ENCODE measurements around the gene SARS1. TPM values are rescaled to one million over a fixed set of nuclear protein-coding genes. Genes with fewer than 3 reads are reported as not detected.
A peak's percentile ranks its signal among the peaks of the same experiment; 100 is the strongest.

Gene SARS1
- total and polyA plus RNA-seq, 2 experiments from 2014 or later: 353 to 365 TPM

DNA sequence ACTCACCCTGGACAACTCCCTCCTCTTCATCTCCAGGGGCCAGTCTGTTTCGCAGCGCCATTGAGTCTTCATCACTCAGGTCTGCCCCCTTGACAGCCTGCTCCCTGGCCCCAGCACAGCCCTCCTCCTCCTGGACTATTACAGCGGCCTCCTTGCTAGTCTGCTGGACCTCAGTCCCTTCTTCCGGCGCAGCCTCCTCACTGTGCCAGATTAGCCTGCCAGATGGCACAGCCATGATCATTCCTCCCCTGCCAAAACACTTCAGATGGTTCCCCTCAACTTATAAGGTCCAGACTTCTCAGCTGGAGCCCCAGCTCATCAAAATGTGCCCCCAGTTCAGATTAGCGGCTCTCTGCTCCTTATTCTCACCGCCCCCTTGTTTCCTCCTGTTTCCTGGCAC lies 28.7 kb downstream of the SARS1 start:
- Histone ChIP-seq H3K4me2 (ENCODE audit: unreplicated experiment) (peak overlapping the region; percentile 4), H3K9me2 (ENCODE audit: insufficient read depth) (no peaks in the 10 kb centered on the region), H3K27me3 (replicated peaks; ENCODE audit: insufficient read depth) (no peaks in the 10 kb centered on the region), H2AFZ (no peak overlapping the region), H3K4me3 (no peak overlapping the region), H4K20me1 (ENCODE audit: insufficient read depth) (no peaks in the 10 kb centered on the region), H3K79me2 (ENCODE audit: insufficient read depth) (no peaks in the 10 kb centered on the region), H3K9me3 (ENCODE audit: low read depth) (no peaks in the 10 kb centered on the region), H3K27ac (no peak overlapping the region), H3K4me1 (ENCODE audit: insufficient read depth) (peaks cover 30% of the 10 kb centered on the region), H3K9ac (no peak overlapping the region), H3F3A (ENCODE audit: insufficient read depth) (peaks cover 42% of the 10 kb centered on the region), H3K36me3 (ENCODE audit: low read depth) (peaks cover 19% of the 10 kb centered on the region)
- no peak for TF ChIP-seq EZH2phosphoT487 (IDR thresholded peaks at IDR 0.05; ENCODE audit: insufficient read depth, low read depth)
- no peak for TF ChIP-seq EZH2 (IDR thresholded peaks at IDR 0.05; ENCODE audit: insufficient read depth, poor library complexity, severe bottlenecking)
- in situ Hi-C loops (cut with MboI): no loop called here
- WGBS, 2 experiments (ENCODE audit: low coverage in 1 of 2, low lambda C conversion rate in 2 of 2, missing lambda C conversion rate in 2 of 2): 34 to 43% methylated on average over 7 of the region's 7 CpGs
- peak; percentile 59 for DNase-seq

DNA sequence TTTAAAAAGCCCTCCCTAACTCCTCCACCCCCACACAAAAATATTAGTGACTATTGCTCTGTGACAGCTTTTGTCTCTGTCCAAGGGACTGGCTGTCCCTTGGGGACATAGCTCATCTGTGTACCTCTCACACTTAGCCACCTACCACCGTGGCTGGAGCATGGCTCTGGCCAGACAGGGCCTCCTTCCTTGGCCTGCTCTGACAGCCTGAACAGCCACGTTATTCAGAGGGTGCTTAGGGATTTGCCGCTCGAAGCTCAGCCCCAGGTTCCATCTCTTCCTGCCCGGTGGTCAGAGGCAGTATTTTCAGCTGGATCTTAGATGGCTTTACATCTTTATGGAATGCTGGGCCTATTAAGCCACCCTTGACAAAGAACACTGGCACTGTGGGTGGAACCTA lies 29.5 kb downstream of the SARS1 start:
- 47% methylated on average over 5 of the region's 5 CpGs for WGBS, 2 experiments (ENCODE audit: low coverage in 1 of 2, low lambda C conversion rate in 2 of 2, missing lambda C conversion rate in 2 of 2)
- Histone ChIP-seq H3K9ac (no peak overlapping the region), H3K4me1 (ENCODE audit: insufficient read depth) (peaks cover 30% of the 10 kb centered on the region), H3K79me2 (ENCODE audit: insufficient read depth) (no peaks in the 10 kb centered on the region), H3K9me2 (ENCODE audit: insufficient read depth) (no peaks in the 10 kb centered on the region), H4K20me1 (ENCODE audit: insufficient read depth) (no peaks in the 10 kb centered on the region), H3K36me3 (ENCODE audit: low read depth) (peaks cover 11% of the 10 kb centered on the region), H3K27ac (no peak overlapping the region), H2AFZ (no peak overlapping the region), H3K9me3 (ENCODE audit: low read depth) (no peaks in the 10 kb centered on the region), H3K4me2 (ENCODE audit: unreplicated experiment) (no peak overlapping the region), H3K4me3 (no peak overlapping the region), H3F3A (ENCODE audit: insufficient read depth) (peaks cover 34% of the 10 kb centered on the region), H3K27me3 (replicated peaks; ENCODE audit: insufficient read depth) (no peaks in the 10 kb centered on the region)
- no peak for DNase-seq
- in situ Hi-C loops (cut with MboI): no loop called here
- TF ChIP-seq EZH2phosphoT487 (IDR thresholded peaks at IDR 0.05; ENCODE audit: insufficient read depth, low read depth): no peak
- no peak for TF ChIP-seq EZH2 (IDR thresholded peaks at IDR 0.05; ENCODE audit: insufficient read depth, poor library complexity, severe bottlenecking)

DNA sequence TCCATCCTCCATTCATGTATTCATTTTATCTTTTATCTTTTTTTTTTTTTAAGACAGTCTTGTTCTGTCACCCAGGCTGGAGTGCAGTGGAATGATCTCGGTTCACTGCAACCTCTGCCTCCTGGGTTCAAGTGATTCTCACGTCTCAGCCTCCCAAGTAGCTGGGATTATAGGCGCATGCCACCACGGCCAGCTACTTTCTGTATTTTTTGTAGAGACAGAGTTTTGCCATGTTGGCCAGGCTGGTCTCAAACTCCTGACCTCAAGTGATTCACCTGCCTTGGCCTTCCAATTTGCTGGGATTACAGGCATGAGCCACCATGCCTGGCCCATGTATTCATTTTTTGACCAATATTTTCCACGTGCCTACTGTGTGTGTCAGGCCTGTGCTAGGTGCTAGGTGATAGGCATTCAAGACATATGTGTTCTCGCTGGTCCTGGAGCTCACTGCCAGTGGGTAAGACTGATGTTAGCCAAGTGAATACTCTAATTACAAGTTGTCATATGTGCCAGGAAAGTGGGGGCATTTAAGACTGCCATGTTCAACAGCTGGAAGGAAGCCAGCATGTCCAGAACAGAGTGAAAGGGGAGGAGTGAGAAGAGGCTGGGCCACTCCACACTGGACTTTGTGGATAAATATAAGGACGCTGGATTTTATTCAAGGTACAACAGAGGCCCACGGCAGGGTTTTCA lies 30.3 kb downstream of the SARS1 start:
- Histone ChIP-seq H3K9ac (no peak overlapping the region), H2AFZ (no peak overlapping the region), H3K4me3 (no peak overlapping the region), H4K20me1 (ENCODE audit: insufficient read depth) (no peaks in the 10 kb centered on the region), H3K4me1 (ENCODE audit: insufficient read depth) (peaks cover 30% of the 10 kb centered on the region), H3K4me2 (ENCODE audit: unreplicated experiment) (no peak overlapping the region), H3F3A (ENCODE audit: insufficient read depth) (peaks cover 26% of the 10 kb centered on the region), H3K27me3 (replicated peaks; ENCODE audit: insufficient read depth) (no peaks in the 10 kb centered on the region), H3K36me3 (ENCODE audit: low read depth) (peaks cover 3% of the 10 kb centered on the region; the same call in 1 of the 2 replicates), H3K27ac (no peak overlapping the region), H3K79me2 (ENCODE audit: insufficient read depth) (no peaks in the 10 kb centered on the region), H3K9me2 (ENCODE audit: insufficient read depth) (no peaks in the 10 kb centered on the region), H3K9me3 (ENCODE audit: low read depth) (no peaks in the 10 kb centered on the region)
- DNase-seq: no peak
- 66 to 74% methylated on average over 8 of the region's 8 CpGs for WGBS, 2 experiments (ENCODE audit: low coverage in 1 of 2, low lambda C conversion rate in 2 of 2, missing lambda C conversion rate in 2 of 2)
- TF ChIP-seq EZH2 (IDR thresholded peaks at IDR 0.05; ENCODE audit: insufficient read depth, poor library complexity, severe bottlenecking): no peak
- TF ChIP-seq EZH2phosphoT487 (IDR thresholded peaks at IDR 0.05; ENCODE audit: insufficient read depth, low read depth): no peak
- in situ Hi-C loops (cut with MboI): no loop called here

- H3K9me3 ChIP-seq (ENCODE audit: low read depth): no peaks in the 10 kb centered on the region
- no peaks in the 10 kb centered on the region for H4K20me1 ChIP-seq (ENCODE audit: insufficient read depth)
- no peaks in the 10 kb centered on the region for H3K9me2 ChIP-seq (ENCODE audit: insufficient read depth)
- H3K79me2 ChIP-seq (ENCODE audit: insufficient read depth): no peaks in the 10 kb centered on the region
- WGBS, 2 experiments (ENCODE audit: low coverage in 1 of 2, low lambda C conversion rate in 2 of 2, missing lambda C conversion rate in 2 of 2): 63 to 67% methylated on average over 7 of the region's 7 CpGs
- H3K4me1 ChIP-seq (ENCODE audit: insufficient read depth): peaks cover 10% of the 10 kb centered on the region; the same call in 1 of the 2 replicates
- 0 out of 2 replicates have a peak, but pooled peaks cover 8% of the 10 kb centered on the region for H3F3A ChIP-seq (ENCODE audit: insufficient read depth)
- no peak for DNase-seq
- H2AFZ ChIP-seq: no peak overlapping the region
- H3K27ac ChIP-seq: no peak overlapping the region
- H3K4me3 ChIP-seq: no peak overlapping the region
- H3K4me2 ChIP-seq (ENCODE audit: unreplicated experiment): no peak overlapping the region
- no peak for TF ChIP-seq EZH2 (IDR thresholded peaks at IDR 0.05; ENCODE audit: insufficient read depth, poor library complexity, severe bottlenecking)
- no peak for TF ChIP-seq EZH2phosphoT487 (IDR thresholded peaks at IDR 0.05; ENCODE audit: insufficient read depth, low read depth)
- H3K9ac ChIP-seq: no peak overlapping the region
- in situ Hi-C loops (cut with MboI): no loop called here
- no peaks in the 10 kb centered on the region for H3K27me3 ChIP-seq (replicated peaks; ENCODE audit: insufficient read depth)
- H3K36me3 ChIP-seq (ENCODE audit: low read depth): no peaks in the 10 kb centered on the region
Observed at GRCh38 chr1:109246141-109246551, 32.4 kb downstream of the SARS1 start.
